Mucosa of descending colon (tissue), 3 donors: ENCODE data around the gene GRK1. TPM values are rescaled to one million over a fixed set of nuclear protein-coding genes. Genes with fewer than 3 reads are reported as not detected.
A peak's percentile ranks its signal among the peaks of the same experiment; 100 is the strongest.

Experiments used
- ATAC-seq: fragments of 200-7000 bp; cut with Tn5 transposase; one replicate; pipeline ENCODE4 v1.9.1; 2020; ENCODE audit warnings: mild to moderate bottlenecking, moderate library complexity
- DNase-seq, 3 donors: peaks; one replicate each; pipeline ENCODE4 v3.0.0-alpha.2; 2020
- H3K36me3 ChIP-seq: fragments of 200-600 bp; one replicate; pipeline ENCODE4 v1.8.0; 2021; ENCODE audit warnings: low read depth, mild to moderate bottlenecking
- H3K4me1 ChIP-seq: fragments of 200-600 bp; one replicate; pipeline ENCODE4 v1.8.0; 2021; ENCODE audit warnings: low read depth, mild to moderate bottlenecking
- H3K4me3 ChIP-seq: fragments of 200-600 bp; one replicate; pipeline ENCODE4 v1.8.0; 2021; ENCODE audit warnings: mild to moderate bottlenecking
- H3K9me3 ChIP-seq: fragments of 200-600 bp; one replicate; pipeline ENCODE4 v1.8.0; 2021; ENCODE audit warnings: mild to moderate bottlenecking
- intact Hi-C, 2 donors: fragments of 100-400 bp; cut with DNase I in 1 of 2; cut with micrococcal nuclease in 1 of 2; formaldehyde crosslinking; loops; one replicate each; pipeline versions ENCODE4 v1.11.0 to v1.11.1; 2022; cut with DNase I, micrococcal nuclease
- total RNA-seq, 3 donors: library from RNA; stranded (reverse); fragmentation: NEBNext Ultra II Directional in 2 of 3; extraction: Animal tissue kit (Norgen Biotek cat#: 25700) in 2 of 3; gene quantifications; one replicate each; pipeline versions ENCODE4 v1.2.1 to v1.2.4, GENCODE V29; 2021 to 2023
- TF ChIP-seq, protein P1 (sequence below): fragments of 200-600 bp; IDR thresholded peaks from one replicate; pipeline ENCODE4 v1.8.0; 2022; ENCODE audit warnings: antibody characterized with exemption, mild to moderate bottlenecking
- donor health status: DM: no; HTN: no; CAD: no; lungs with moderate emphysema.
- donor health status: DM: no; HTN: no; CAD: no.
- donor health status: DM: no; HTN: yes; CAD: no.

GRK1 gene
- total RNA-seq, 3 donors from 2014 or later = 0.09 to 0.19 (median 0.09) TPM

DNA sequence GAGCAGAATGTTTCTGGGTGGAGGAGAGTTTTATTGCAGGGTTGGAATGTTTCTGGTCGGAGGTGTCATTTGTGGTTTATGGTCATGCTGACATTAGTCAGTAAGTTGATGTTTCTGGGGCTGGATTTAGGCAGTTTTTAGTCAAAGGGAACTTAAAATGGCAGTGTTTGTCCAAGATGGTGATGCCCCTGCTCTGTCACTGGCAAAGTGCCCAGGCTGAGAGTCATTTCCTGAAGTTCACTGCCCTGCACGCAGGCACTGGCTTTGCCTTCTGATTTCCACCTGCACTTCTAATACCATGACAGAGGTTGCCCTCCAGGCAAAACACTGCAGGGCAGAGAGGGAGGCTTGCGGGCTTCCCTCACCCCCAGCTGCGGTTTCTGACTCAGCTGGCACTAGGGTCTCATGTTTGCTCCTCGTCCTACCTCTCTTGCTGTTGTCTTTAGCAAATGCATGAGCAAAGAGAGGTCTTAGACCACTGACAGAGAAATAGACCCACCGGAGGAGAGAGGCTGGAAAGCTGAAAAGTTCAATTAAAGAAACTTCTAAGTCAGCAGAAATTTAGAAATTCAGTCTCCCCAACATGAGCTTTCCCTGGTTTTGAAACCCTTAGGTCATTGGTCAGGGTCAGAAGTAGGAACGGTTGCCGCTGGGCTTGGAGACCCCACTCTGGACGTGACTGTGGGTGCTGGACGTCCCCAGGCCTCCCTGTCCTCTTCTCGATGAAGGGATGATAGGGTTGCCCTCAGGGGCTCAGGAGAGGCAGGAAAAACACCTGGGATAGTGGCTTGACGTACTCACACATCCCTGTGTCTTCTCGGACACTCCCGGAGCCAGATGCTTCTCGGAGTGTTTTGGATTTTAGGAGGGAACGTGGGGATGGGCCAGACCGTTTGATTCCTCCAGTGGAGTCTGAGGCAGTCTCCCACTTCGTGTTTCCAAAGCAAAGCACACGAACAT is 118.3 kb downstream of the GRK1 start:
- DNase-seq (peak in 1 of 3 donors; percentile 10), ATAC-seq (no peak)
- TF ChIP-seq, protein P1, sequence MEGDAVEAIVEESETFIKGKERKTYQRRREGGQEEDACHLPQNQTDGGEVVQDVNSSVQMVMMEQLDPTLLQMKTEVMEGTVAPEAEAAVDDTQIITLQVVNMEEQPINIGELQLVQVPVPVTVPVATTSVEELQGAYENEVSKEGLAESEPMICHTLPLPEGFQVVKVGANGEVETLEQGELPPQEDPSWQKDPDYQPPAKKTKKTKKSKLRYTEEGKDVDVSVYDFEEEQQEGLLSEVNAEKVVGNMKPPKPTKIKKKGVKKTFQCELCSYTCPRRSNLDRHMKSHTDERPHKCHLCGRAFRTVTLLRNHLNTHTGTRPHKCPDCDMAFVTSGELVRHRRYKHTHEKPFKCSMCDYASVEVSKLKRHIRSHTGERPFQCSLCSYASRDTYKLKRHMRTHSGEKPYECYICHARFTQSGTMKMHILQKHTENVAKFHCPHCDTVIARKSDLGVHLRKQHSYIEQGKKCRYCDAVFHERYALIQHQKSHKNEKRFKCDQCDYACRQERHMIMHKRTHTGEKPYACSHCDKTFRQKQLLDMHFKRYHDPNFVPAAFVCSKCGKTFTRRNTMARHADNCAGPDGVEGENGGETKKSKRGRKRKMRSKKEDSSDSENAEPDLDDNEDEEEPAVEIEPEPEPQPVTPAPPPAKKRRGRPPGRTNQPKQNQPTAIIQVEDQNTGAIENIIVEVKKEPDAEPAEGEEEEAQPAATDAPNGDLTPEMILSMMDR = no peak
- H3K4me1 ChIP-seq = peaks cover 3% of the 10 kb centered on the region
- no peaks in the 10 kb centered on the region for H3K9me3 ChIP-seq
- no peaks in the 10 kb centered on the region for H3K36me3 ChIP-seq
- H3K4me3 ChIP-seq = no peak overlapping the region
- intact Hi-C loops = no loop called here

DNA sequence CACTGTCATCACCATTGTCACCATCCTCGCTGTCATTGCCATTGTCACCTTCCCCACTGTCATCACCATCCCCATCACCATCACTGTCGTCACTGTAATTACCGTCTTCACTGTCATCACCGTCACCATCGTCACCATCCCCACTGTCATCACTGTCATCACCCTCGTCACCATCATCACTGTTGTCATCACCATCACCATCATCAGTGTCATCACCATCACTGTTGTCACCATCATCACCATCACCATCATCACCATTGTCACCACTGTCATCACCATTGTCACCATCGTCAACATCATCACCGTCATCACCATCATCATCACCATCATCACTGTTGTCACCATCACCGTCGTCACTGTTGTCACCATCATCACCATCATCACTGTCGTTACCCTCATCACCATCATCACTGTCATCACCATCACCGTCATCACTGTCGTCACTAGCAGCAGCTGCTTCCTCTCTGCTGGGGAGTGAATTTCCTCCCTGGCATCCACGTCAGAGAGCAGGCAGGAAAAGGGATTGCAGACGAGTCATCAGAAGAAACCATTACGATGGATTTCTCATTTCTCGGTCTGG is 119.3 kb downstream of the GRK1 start:
- no peaks in the 10 kb centered on the region for H3K36me3 ChIP-seq
- no peak for ATAC-seq
- intact Hi-C loops = no loop called here
- TF ChIP-seq, protein P1 = no peak
- H3K4me1 ChIP-seq = peaks cover 3% of the 10 kb centered on the region
- no peaks in the 10 kb centered on the region for H3K9me3 ChIP-seq
- no peak for DNase-seq
- no peak overlapping the region for H3K4me3 ChIP-seq

Other genes with a start within 250 kb of the GRK1 start
- 1 to 10 TPM; 5.1 to 9.2 (median 7.1) TPM for gene ADPRHL1, start 213.7 kb upstream of the GRK1 start, total RNA-seq
- gene DCUN1D2, start 176.5 kb upstream of the GRK1 start, total RNA-seq = 10 to 100 TPM; 17.7 to 32.4 (median 22.6) TPM
- 10 to 100 TPM; 52.7 to 66.4 (median 54.3) TPM for gene TFDP1, start 82.5 kb upstream of the GRK1 start, total RNA-seq
- gene ATP4B, start 9.0 kb upstream of the GRK1 start, total RNA-seq = under 1 TPM in 1 of 3 donors, not detected in 2; 0.19 TPM
- 1 to 10 TPM; 2.9 to 6.6 (median 6.3) TPM for gene TMEM255B, start 92.0 kb downstream of the GRK1 start, total RNA-seq
- 100 to 1,000 TPM; 101 to 168 (median 113) TPM for gene GAS6, start 196.9 kb downstream of the GRK1 start, total RNA-seq